ENCODE data around the gene FMN2.

GRCh38 chr1:240349695-240350094, 258.0 kb downstream of the FMN2 start:
- TF ChIP-seq FEZF1 (tag by site-specific recombination; IDR thresholded peaks at IDR 0.05) (no peak), KLF10 (tag by site-specific recombination; IDR thresholded peaks at IDR 0.05) (no peak), ZNF37A (tag by site-specific recombination; IDR thresholded peaks at IDR 0.05) (no peak)
